HG03520 (cell line): ENCODE measurements around the gene DNAH6.
A peak's percentile ranks its signal among the peaks of the same experiment; 100 is the strongest.
"Not testable (repeated sequence)": the region's sequence is repeated elsewhere in the genome, so short reads cannot be mapped to it uniquely, and the experiment has no call there.

Experiments
- ATAC-seq: cut with Tn5 transposase; IDR thresholded peaks from one replicate; pipeline ENCODE4 v1.9.1; 2021; ENCODE audit warnings: mild to moderate bottlenecking, moderate library complexity; ENCODE audit not compliant: unreplicated experiment

Gene DNAH6

DNA sequence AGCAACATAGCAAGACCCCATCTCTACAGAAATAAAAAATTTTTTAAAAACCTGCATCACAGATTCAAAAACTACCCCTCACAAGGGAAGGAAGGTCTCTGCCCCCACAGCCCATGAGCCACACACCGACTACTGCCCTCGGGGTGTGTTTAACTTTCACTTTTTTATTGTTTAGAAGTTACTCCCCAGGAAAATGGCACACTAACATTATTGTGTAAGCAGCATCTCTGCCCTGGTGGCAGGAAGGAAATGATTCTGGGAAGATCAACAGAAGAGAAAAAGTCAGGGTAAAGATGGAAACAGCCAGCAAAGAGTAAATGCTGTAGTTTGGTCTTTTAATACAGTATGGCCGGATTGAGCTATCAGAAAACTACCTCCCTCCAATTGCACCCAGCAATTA is 342.6 kb downstream of the DNAH6 start:
- no peak for ATAC-seq

DNA sequence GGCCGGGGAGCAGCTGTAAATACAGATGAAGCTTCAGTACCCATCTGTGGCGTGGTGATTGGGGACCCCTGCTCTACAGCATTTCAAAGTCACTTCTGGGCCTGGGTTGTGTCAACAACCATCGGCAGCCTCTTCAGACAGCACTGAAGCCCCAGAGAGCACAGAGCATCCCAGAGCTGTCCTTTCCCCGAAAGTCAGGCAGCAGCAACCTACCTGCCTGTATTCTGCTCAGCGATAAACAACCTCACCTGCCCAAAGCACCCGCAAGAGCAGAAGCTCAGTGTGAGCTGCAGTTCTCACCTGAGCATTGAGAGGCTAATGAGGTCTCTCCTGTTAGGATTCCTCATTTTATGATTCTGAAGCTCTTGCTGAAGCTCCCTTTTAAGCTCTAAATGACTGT is 345.2 kb downstream of the DNAH6 start:
- no peak for ATAC-seq

- no peak for ATAC-seq
Measured at GRCh38 chr2:84862006-84862405, 345.7 kb downstream of the DNAH6 start.

GRCh38 chr2:84865181-84865783 is 349.0 kb downstream of the DNAH6 start:
- ATAC-seq = peak; percentile 64

- no peak for ATAC-seq
Measured at GRCh38 chr2:84866122-84866521, 349.8 kb downstream of the DNAH6 start.

- not testable (repeated sequence) for ATAC-seq
Measured at GRCh38 chr2:84868327-84868726, 352.0 kb downstream of the DNAH6 start.
